K562 (cell line): ENCODE measurements around the gene UMODL1. TPM values are rescaled to one million over a fixed set of nuclear protein-coding genes. Genes with fewer than 3 reads are reported as not detected.

Source experiments
- ATAC-seq: fragments of 200-7000 bp; cut with Tn5 transposase; 3 replicates; pipeline ENCODE4 v1.9.1; 2020; ENCODE audit warnings: moderate library complexity
- BruUV-seq: library from RNA; stranded (reverse); fragments of 400-500 nt; replicated peaks from 2 replicates; lab custom pipeline; 2021; lab: Mats Ljungman, UMichigan
- CTCF ChIA-PET: fragments of 300-600 bp; formaldehyde crosslinking; extraction: SDS; loops from one replicate; lab custom pipeline; 2021; ENCODE audit warnings: low intra/inter-chr PET ratio; lab: Yijun Ruan, JAX
- POLR2A ChIA-PET: fragments of 300-600, 350-650 bp; sonication (Branson Sonifier 250); formaldehyde crosslinking; extraction: SDS; loops from one replicate; lab custom pipeline; 2021; ENCODE audit warnings: antibody characterized with exemption, inconsistent platforms; lab: Yijun Ruan, JAX
- DNase-seq, 4 experiments: peaks; one replicate each; pipeline versions ENCODE4 v3.0.0 to v3.0.0-alpha.2; 2011 to 2018; ENCODE audit warnings: low spot score in 3 of 4, mixed read lengths in 3 of 4; ENCODE audit errors: extremely low read depth in 1 of 4
- FAIRE-seq: peaks from 2 replicates; lab custom pipeline; 2011; peaks lifted over from hg19 to GRCh38; lab: Jason Lieb, UNC
- H2AFZ ChIP-seq: 2 replicates; pipeline ENCODE4 v1.6.0; 2011; ENCODE audit warnings: low read depth, low read length, control low read depth, inconsistent platforms
- H3K27ac ChIP-seq: fragments of 200-600 bp; 3 replicates; pipeline ENCODE4 v1.8.0; 2011; ENCODE audit warnings: low read depth, mild to moderate bottlenecking, control low read depth, inconsistent platforms, low read length, moderate library complexity, mixed read lengths; ENCODE audit errors: extremely low read depth
- H3K27me3 ChIP-seq, 2 experiments: fragments of 300-600 bp in 1 of 2; 2 replicates in 1 of 2; 3 replicates in 1 of 2; pipeline versions ENCODE4 v1.6.0 to v1.8.0; 2011; ENCODE audit warnings: inconsistent platforms in 2 of 2, low read length in 2 of 2, mild to moderate bottlenecking in 1 of 2, mixed read lengths in 1 of 2, moderate library complexity in 1 of 2; ENCODE audit not compliant: control insufficient read depth in 2 of 2, insufficient read depth in 2 of 2
- H3K36me3 ChIP-seq: fragments of 300-600 bp; 3 replicates; pipeline ENCODE4 v1.8.0; 2011; ENCODE audit warnings: mild to moderate bottlenecking, low read length, inconsistent platforms; ENCODE audit not compliant: control insufficient read depth, insufficient read depth
- H3K4me1 ChIP-seq, 2 experiments: fragments of 200-600 bp in 1 of 2; replicated peaks in 1 of 2; 2 replicates in 1 of 2; 3 replicates in 1 of 2; pipeline versions ENCODE4 v1.5.1 to v1.8.0; 2011; ENCODE audit warnings: inconsistent platforms in 2 of 2, low read length in 2 of 2, mild to moderate bottlenecking in 1 of 2, mixed read lengths in 1 of 2, moderate library complexity in 1 of 2; ENCODE audit not compliant: control insufficient read depth in 2 of 2, insufficient read depth in 2 of 2
- H3K4me2 ChIP-seq: 2 replicates; pipeline ENCODE4 v1.6.1; 2011; ENCODE audit warnings: low read length, control low read depth, inconsistent platforms, mixed read lengths; ENCODE audit not compliant: insufficient read depth
- H3K4me3 ChIP-seq: fragments of 200-600 bp; sonication (generic), shearing (Covaris generic); 2 replicates; pipeline ENCODE4 v1.5.1; 2016; ENCODE audit warnings: control low read depth, inconsistent platforms
- H3K79me2 ChIP-seq: fragments of 200-600 bp; 3 replicates; pipeline ENCODE4 v1.8.0; 2011; ENCODE audit warnings: low read length, inconsistent platforms; ENCODE audit not compliant: control insufficient read depth, insufficient read depth
- H3K9ac ChIP-seq, 2 experiments: 2 replicates each; pipeline versions ENCODE4 v1.6.0 to v1.6.1; 2011; ENCODE audit warnings: low read depth in 2 of 2, low read length in 2 of 2, control low read depth in 1 of 2, inconsistent platforms in 1 of 2, mild to moderate bottlenecking in 1 of 2, mixed read lengths in 1 of 2; ENCODE audit not compliant: insufficient read depth in 1 of 2
- H3K9me1 ChIP-seq: one replicate; pipeline ENCODE4 v1.6.0; 2011; ENCODE audit warnings: inconsistent platforms, mild to moderate bottlenecking, low read length, moderate library complexity; ENCODE audit not compliant: control insufficient read depth, insufficient read depth
- H3K9me3 ChIP-seq: replicated peaks from 2 replicates; pipeline ENCODE4 v1.5.1; 2011; ENCODE audit warnings: low read depth, low read length, inconsistent platforms; ENCODE audit not compliant: control insufficient read depth, insufficient read depth
- H4K20me1 ChIP-seq: replicated peaks from 2 replicates; pipeline ENCODE4 v1.6.1; 2011; ENCODE audit warnings: low read length, inconsistent platforms, mixed read lengths; ENCODE audit not compliant: control insufficient read depth, insufficient read depth
- ATF3 ChIP-seq, 2 experiments: fragments of 450-650 bp in 1 of 2; sonication (generic) in 1 of 2; formaldehyde crosslinking in 1 of 2; IDR thresholded peaks in 1 of 2; conservative IDR thresholded peaks in 1 of 2; 2 replicates each; pipeline versions ENCODE4 v1.6.1 to v1.8.1; 2016 to 2023; ENCODE audit warnings: mild to moderate bottlenecking in 2 of 2, moderate library complexity in 2 of 2, inconsistent platforms in 1 of 2, missing genetic modification reagents in 1 of 2
- E2F1 ChIP-seq: sonication (generic); formaldehyde crosslinking; IDR thresholded peaks from 2 replicates; pipeline ENCODE4 v1.8.1; 2023; ENCODE audit warnings: mild to moderate bottlenecking, missing genetic modification reagents, moderate library complexity
- FOS ChIP-seq: IDR thresholded peaks from 3 replicates; pipeline ENCODE4 v1.6.1; 2011; ENCODE audit not compliant: insufficient read length; ENCODE audit errors: extremely low read depth
- HINFP ChIP-seq: fragments of 450-650 bp; conservative IDR thresholded peaks from 2 replicates; pipeline ENCODE4 v1.6.1; 2016; ENCODE audit warnings: missing genetic modification characterization, low read depth, mild to moderate bottlenecking, control low read depth, missing compliant biosample characterization
- KAT2B ChIP-seq: IDR thresholded peaks from one replicate; pipeline ENCODE4 v1.6.1; 2012; ENCODE audit warnings: low read depth, mild to moderate bottlenecking, control low read depth, inconsistent platforms, low read length, moderate library complexity
- KDM4B ChIP-seq, 2 experiments: fragments of 450-650 bp in 1 of 2; sonication (generic) in 1 of 2; IDR thresholded peaks; 2 replicates each; pipeline ENCODE4 v1.6.1; 2016 to 2017; ENCODE audit warnings: borderline replicate concordance in 2 of 2, antibody characterized with exemption in 1 of 2, low read depth in 1 of 2, mild to moderate bottlenecking in 1 of 2
- MAFG ChIP-seq: fragments of 450-650 bp; conservative IDR thresholded peaks from 2 replicates; pipeline ENCODE4 v1.6.1; 2016; ENCODE audit warnings: missing genetic modification characterization, missing compliant biosample characterization
- MAZ ChIP-seq, 2 experiments: fragments of 450-650 bp in 1 of 2; sonication (generic) in 1 of 2; formaldehyde crosslinking; IDR thresholded peaks in 1 of 2; conservative IDR thresholded peaks in 1 of 2; 2 replicates each; pipeline versions ENCODE4 v1.4.0 to v1.5.0; 2020; ENCODE audit warnings: mild to moderate bottlenecking in 1 of 2, missing genetic modification reagents in 1 of 2
- NR1H2 ChIP-seq: sonication (generic); formaldehyde crosslinking; IDR thresholded peaks from 2 replicates; pipeline ENCODE4 v1.4.0; 2020; ENCODE audit warnings: mild to moderate bottlenecking, missing genetic modification reagents
- RAD21 ChIP-seq, 2 experiments: fragments of 250-450 bp in 1 of 2; fragments of 450-650 bp in 1 of 2; sonication (Bioruptor Pico) in 1 of 2; formaldehyde crosslinking in 1 of 2; IDR thresholded peaks in 1 of 2; conservative IDR thresholded peaks in 1 of 2; 2 replicates each; pipeline versions ENCODE4 v1.4.0 to v1.8.0; 2020 to 2022; ENCODE audit warnings: mild to moderate bottlenecking in 2 of 2, moderate library complexity in 1 of 2
- SAFB2 ChIP-seq: fragments of 200-400 bp; formaldehyde crosslinking; IDR thresholded peaks from 2 replicates; pipeline ENCODE4 v1.6.1; 2018; ENCODE audit warnings: borderline replicate concordance, low read length, low read depth, moderate library complexity; ENCODE audit not compliant: severe bottlenecking
- SMAD2 ChIP-seq: fragments of 150-350 bp; IDR thresholded peaks from 2 replicates; pipeline ENCODE4 v1.6.1; 2014; ENCODE audit warnings: low read depth, mild to moderate bottlenecking, low read length
- SMARCE1 ChIP-seq: fragments of 450-650 bp; IDR thresholded peaks from 2 replicates; pipeline ENCODE4 v1.7.1; 2016; ENCODE audit warnings: mild to moderate bottlenecking
- UBTF ChIP-seq, 2 experiments: IDR thresholded peaks; 2 replicates each; pipeline ENCODE4 v1.6.1; 2012; ENCODE audit warnings: improper control_type of control experiment in 2 of 2, low read depth in 2 of 2, low read length in 2 of 2, borderline replicate concordance in 1 of 2
- YBX1 ChIP-seq: fragments of 450-650 bp; IDR thresholded peaks from 2 replicates; pipeline ENCODE4 v1.7.1; 2016; ENCODE audit warnings: mild to moderate bottlenecking
- ZFPM2 ChIP-seq: fragments of 250-450 bp; sonication (Bioruptor Pico); IDR thresholded peaks from 2 replicates; pipeline ENCODE4 v1.5.1; 2022; ENCODE audit warnings: mild to moderate bottlenecking
- WGBS: fragments of 100-300 bp; shearing (Covaris generic); methylation state at CpG from one replicate; pipeline ENCODE4 v1.1.6; 2016; ENCODE audit warnings: low coverage, mixed read lengths; ENCODE audit not compliant: insufficient coverage; ENCODE audit errors: missing lambda C conversion rate; 5-methylcytosine and 5-hydroxymethylcytosine counted together
- in situ Hi-C: fragments of 300-500 bp; cut with MboI; formaldehyde crosslinking; loops from 4 replicates; pipeline ENCODE4 v1.15.0; 2018; ENCODE audit warnings: inconsistent platforms, mixed read lengths
- intact Hi-C: fragments of 100-400 bp; cut with micrococcal nuclease; formaldehyde crosslinking; loops from 2 replicates; pipeline ENCODE4 v1.14.2; 2022
- polyA plus RNA-seq, 8 experiments: library from polyadenylated mRNA; depleted of rRNA in 4 of 8; stranded (reverse) in 5 of 8; unstranded in 3 of 8; fragments of >200 nt; fragmentation: Nextera tagmentation in 2 of 8; fragmentation: Illumina TruSeq in 1 of 8; extraction: Ambion mirVana in 2 of 8; extraction: Trizol in 1 of 8; gene quantifications; 2 replicates each; pipeline versions ENCODE4 v1.2.1 to v1.2.3, GENCODE V29; 2011 to 2014; ENCODE audit warnings: inconsistent platforms in 1 of 8, missing spikeins in 1 of 8
- total RNA-seq, 7 experiments: library from RNA; depleted of rRNA in 6 of 7; stranded (reverse); fragments of >200 nt in 6 of 7; fragmentation: Illumina TruSeq in 2 of 7; extraction: Trizol in 2 of 7; gene quantifications; 2 replicates each; pipeline versions ENCODE4 v1.2.1 to v1.2.3, GENCODE V29; 2011 to 2021; ENCODE audit warnings: low replicate concordance in 1 of 7

UMODL1 gene
- total and polyA plus RNA-seq, 9 of the 15 experiments (the other 6 are each of a cell fraction or from before 2014, with no cell fraction given), result not detected

GRCh38 chr21:42083361-42083690 lies 12.2 kb downstream of the UMODL1 start:
- H3K79me2 ChIP-seq, result no peaks in the 10 kb centered on the region
- FAIRE-seq (no peak), DNase-seq (no peak), ATAC-seq (no peak)
- 0% methylated on average over 6 of the region's 6 CpGs for WGBS
- H3K4me1 ChIP-seq, result peaks cover 0 to 6% of the 10 kb centered on the region in 2 experiments; a peak in 2 of 5 replicates
- CTCF ChIA-PET, result no interaction called here
- POLR2A ChIA-PET, result interaction anchor here (0.6 to 1.6 kb wide), 7 partner anchors 8 to 387 kb away, joined by 3 to 5 read pairs (median 3); no protein-coding TSS in a partner anchor
- H3K4me2 ChIP-seq, result no peak overlapping the region
- no peak overlapping the region for H2AFZ ChIP-seq
- no peak overlapping the region for H3K9ac ChIP-seq
- no TSS peak for BruUV-seq
- intact Hi-C loops, result loop anchor here (10.0 kb wide), 1 partner anchor 59 kb away; no protein-coding TSS in a partner anchor
- H3K27ac ChIP-seq, result no peak overlapping the region
- H4K20me1 ChIP-seq, result peaks cover 16% of the 10 kb centered on the region
- peaks cover 63 to 95% of the 10 kb centered on the region in 2 experiments for H3K27me3 ChIP-seq
- H3K4me3 ChIP-seq, result no peak overlapping the region
- no peaks in the 10 kb centered on the region for H3K9me3 ChIP-seq
- in situ Hi-C loops, result no loop called here
- peaks cover 3% of the 10 kb centered on the region for H3K9me1 ChIP-seq
- H3K36me3 ChIP-seq, result no peaks in the 10 kb centered on the region
- TF ChIP-seq SMAD2 (no peak), E2F1 (CRISPR knock-in tag) (no peak), ATF3 (IDR thresholded peaks at IDR 0.05) (no peak), ATF3 (CRISPR knock-in tag; conservative IDR thresholded peaks at IDR 0.05) (no peak), SMARCE1 (no peak), KDM4B (IDR thresholded peaks at IDR 0.05; ENCODE audit: borderline replicate concordance in 2 of 2, low read depth in 1 of 2) (no peak), MAFG (no peak), UBTF (IDR thresholded peaks at IDR 0.05; ENCODE audit: borderline replicate concordance in 1 of 2, low read depth in 2 of 2, low read length in 2 of 2) (no peak), MAZ (CRISPR knock-in tag; conservative IDR thresholded peaks at IDR 0.05 in 1 of 2, IDR thresholded peaks at IDR 0.05 in 1 of 2) (no peak), FOS (no peak), YBX1 (no peak), SAFB2 (no peak), NR1H2 (CRISPR knock-in tag) (no peak), KAT2B (no peak), ZFPM2 (CRISPR knock-in tag) (no peak), RAD21 (CRISPR knock-in tag; conservative IDR thresholded peaks at IDR 0.05 in 1 of 2, IDR thresholded peaks at IDR 0.05 in 1 of 2) (no peak), HINFP (tag) (no peak)
